Astrocyte of the cerebellum (primary cell): Measurements from ENCODE around the gene KDM4C.

Source experiments
- DNase-seq: peaks from one replicate; pipeline ENCODE4 v3.0.0-alpha.2; 2011; ENCODE audit warnings: low read depth
- H3K4me3 ChIP-seq: 2 replicates; pipeline ENCODE4 v1.5.1; 2011; ENCODE audit warnings: mild to moderate bottlenecking, low read depth, low read length, moderate library complexity
- CTCF ChIP-seq: IDR thresholded peaks from 2 replicates; pipeline ENCODE4 v1.5.1; 2012; ENCODE audit warnings: low read length, low read depth, moderate library complexity, mild to moderate bottlenecking; ENCODE audit errors: missing control alignments
- in situ Hi-C: cut with HindIII; loops from 2 replicates; pipeline ENCODE4 v1.10.0; 2017; ENCODE audit warnings: low sequenced_read_pairs

The KDM4C gene

GRCh38 chr9:7209990-7210389 is 452.2 kb downstream of the KDM4C start:
- no peak for DNase-seq
- TF ChIP-seq CTCF: no peak
- in situ Hi-C loops: no loop called here
- H3K4me3 ChIP-seq: no peak overlapping the region

- H3K4me3 ChIP-seq: no peak overlapping the region
- no peak for TF ChIP-seq CTCF
- in situ Hi-C loops: no loop called here
- no peak for DNase-seq
Measured at GRCh38 chr9:7210854-7211637, 453.3 kb downstream of the KDM4C start.

- no peak for TF ChIP-seq CTCF
- H3K4me3 ChIP-seq: no peak overlapping the region
- in situ Hi-C loops: no loop called here
- no peak for DNase-seq
Measured at GRCh38 chr9:7211657-7212056, 453.9 kb downstream of the KDM4C start.

- in situ Hi-C loops: no loop called here
- H3K4me3 ChIP-seq: peak overlapping the region; percentile 1
- no peak for TF ChIP-seq CTCF
- no peak for DNase-seq
Measured at GRCh38 chr9:7212101-7212500, 454.3 kb downstream of the KDM4C start.

GRCh38 chr9:7216004-7216841 is 458.4 kb downstream of the KDM4C start:
- no peak for TF ChIP-seq CTCF
- DNase-seq: peak; percentile 37
- no peak overlapping the region for H3K4me3 ChIP-seq
- in situ Hi-C loops: no loop called here

GRCh38 chr9:7223981-7224380 is 466.2 kb downstream of the KDM4C start:
- TF ChIP-seq CTCF: no peak
- DNase-seq: no peak
- in situ Hi-C loops: no loop called here
- no peak overlapping the region for H3K4me3 ChIP-seq
